ENCODE measurements around the gene OSBPL9. TPM values are rescaled to one million over a fixed set of nuclear protein-coding genes. Genes with fewer than 3 reads are reported as not detected.

OSBPL9 gene
- total and polyA plus RNA-seq, 10 of the 15 experiments (the other 5 are each of a cell fraction or from before 2014, with no cell fraction given) = 25.9 to 156 (median 108) TPM

- H3K4me2 ChIP-seq (ENCODE audit: control insufficient read depth, insufficient read depth) = no peak overlapping the region
- no TSS peak for BruUV-seq (replicated peaks)
- TF ChIP-seq MAX (IDR thresholded peaks at IDR 0.05; ENCODE audit: low read depth, low read length) = no peak
- TF ChIP-seq LARP7 (IDR thresholded peaks at IDR 0.05) = no peak
- no peak for TF ChIP-seq SMARCA5 (IDR thresholded peaks at IDR 0.05)
- no peak for TF ChIP-seq SUPT20H (IDR thresholded peaks at IDR 0.05; ENCODE audit: borderline replicate concordance, control insufficient read depth, low read depth, low read length)
- TF ChIP-seq NRF1 (conservative IDR thresholded peaks at IDR 0.05; ENCODE audit: low read depth, low read length) = no peak
- no peak for TF ChIP-seq YY1 (IDR thresholded peaks at IDR 0.05; ENCODE audit: low read depth, low read length)
- TF ChIP-seq MEF2B (IDR thresholded peaks at IDR 0.05; ENCODE audit: partially characterized antibody, poor library complexity, severe bottlenecking) = no peak
- no peak for TF ChIP-seq ZBTB40 (IDR thresholded peaks at IDR 0.05; ENCODE audit: borderline replicate concordance)
- no peak for TF ChIP-seq MTA3 (IDR thresholded peaks at IDR 0.05; ENCODE audit: borderline replicate concordance, low read length)
- no peak for TF ChIP-seq ZNF24 (IDR thresholded peaks at IDR 0.05)
- TF ChIP-seq WRNIP1 (IDR thresholded peaks at IDR 0.05; ENCODE audit: borderline replicate concordance, low read depth, low read length) = no peak
- TF ChIP-seq SPI1 (IDR thresholded peaks at IDR 0.05; ENCODE audit: borderline replicate concordance, insufficient read depth, low read depth, low read length) = no peak
- H3K9me3 ChIP-seq (replicated peaks; ENCODE audit: control insufficient read depth, insufficient read depth, low read length) = no peaks in the 10 kb centered on the region
- RAD21 ChIA-PET (ENCODE audit: unreplicated experiment) = no interaction called here
- SMC1A ChIA-PET (ENCODE audit: uncharacterized antibody, unreplicated experiment) = interaction anchor here (0.6 to 1.3 kb wide), 3 partner anchors 48 to 52 kb away, joined by 3 to 8 read pairs (median 3); no protein-coding TSS in a partner anchor
- H3K9ac ChIP-seq (ENCODE audit: control insufficient read depth, insufficient read depth, low read length) = no peak overlapping the region
- in situ Hi-C loops (cut with MboI) (no loop called here), intact Hi-C loops (cut with micrococcal nuclease; ENCODE audit: unreplicated experiment) (no loop called here)
- CTCF ChIA-PET = interaction anchor here (0.8 kb wide), 1 partner anchor 52 kb away, joined by 3 read pairs; no protein-coding TSS in a partner anchor
- H4K20me1 ChIP-seq (ENCODE audit: control insufficient read depth, insufficient read depth) = no peaks in the 10 kb centered on the region
- POLR2A ChIA-PET = no interaction called here
- WGBS (ENCODE audit: insufficient coverage, insufficient replicate concordance, low lambda C conversion rate, missing lambda C conversion rate) = 96% methylated on average over 3 of the region's 3 CpGs
- H3K27me3 ChIP-seq (replicated peaks in 1 of 2; ENCODE audit: control insufficient read depth in 2 of 2, insufficient read depth in 2 of 2, low read length in 1 of 2) = no peaks in the 10 kb centered on the region
- H3K4me3 ChIP-seq = no peak overlapping the region
- FAIRE-seq = no peak
- peaks cover 9% of the 10 kb centered on the region; the same call in 1 of the 2 replicates for H3K4me1 ChIP-seq (ENCODE audit: control insufficient read depth, insufficient read depth, low read length)
- ATAC-seq = no peak
- no peak overlapping the region for H3K27ac ChIP-seq (ENCODE audit: control insufficient read depth, insufficient read depth)
- no peaks in the 10 kb centered on the region for H3K79me2 ChIP-seq (ENCODE audit: control insufficient read depth, insufficient read depth, low read length)
- DNase-seq (ENCODE audit: low read depth, low spot score) = no peak
- H2AFZ ChIP-seq (ENCODE audit: control insufficient read depth, low read depth, low read length) = no peak overlapping the region
- H3K36me3 ChIP-seq (ENCODE audit: control insufficient read depth in 2 of 2, insufficient read depth in 2 of 2, low read length in 1 of 2) = no peaks in the 10 kb centered on the region
Measured at GRCh38 chr1:51716746-51717145, 99.9 kb downstream of the OSBPL9 start.
